HG02885 (cell line): ENCODE measurements around the gene GSG1L.

ENCODE experiments used
- ATAC-seq: cut with Tn5 transposase; IDR thresholded peaks from one replicate; pipeline ENCODE4 v1.9.1; 2021; ENCODE audit warnings: mild to moderate bottlenecking; ENCODE audit not compliant: unreplicated experiment, poor library complexity

Gene GSG1L

DNA sequence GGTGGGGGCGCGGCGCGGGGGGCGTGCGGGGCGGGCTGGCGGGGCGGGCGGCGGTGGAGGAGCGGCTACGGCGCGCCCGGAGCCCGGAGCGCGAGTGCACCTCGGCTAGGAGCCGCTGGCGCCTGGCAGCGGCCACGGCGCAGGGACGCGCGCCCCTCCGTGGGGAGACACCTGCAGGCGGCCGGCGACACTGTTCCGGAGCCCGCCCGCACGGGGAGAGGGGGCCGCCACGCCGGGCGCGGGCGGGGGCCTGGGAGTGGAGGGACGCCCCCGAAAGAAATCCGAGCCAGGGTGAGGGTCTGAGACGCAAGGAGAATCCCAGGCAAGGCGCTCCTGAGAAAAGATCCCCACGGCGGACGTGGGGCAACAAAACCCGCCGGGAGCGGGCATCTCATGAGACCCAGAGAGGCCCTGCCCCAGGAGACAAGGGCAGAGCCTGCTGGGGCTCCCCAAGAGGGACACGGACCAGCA, at the start of gene GSG1L:
Gene GSG1L (minus strand): TSS at position 124 of the 471 bp plus-strand sequence. CDS start 290 bp downstream, outside the sequence.
- no peak for ATAC-seq

DNA sequence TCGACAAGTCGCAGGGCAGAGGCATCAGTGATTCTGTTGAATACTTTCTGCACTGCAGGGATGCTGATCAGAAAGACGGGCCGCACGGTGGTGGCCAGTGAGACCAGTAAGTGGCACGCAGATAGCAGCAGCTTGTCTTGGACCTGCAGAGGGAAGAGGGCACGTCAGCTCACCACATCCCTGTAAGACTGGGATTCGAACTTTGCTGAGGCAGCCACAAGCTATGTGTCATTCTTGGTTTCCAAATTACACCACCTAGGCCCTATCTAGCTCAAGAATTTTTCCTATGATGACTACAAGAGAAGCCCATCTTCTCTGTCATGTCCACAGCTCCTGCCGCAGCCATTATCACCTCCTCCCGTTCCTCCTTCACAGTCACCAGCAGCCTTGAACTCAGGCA, 49.4 kb upstream of the GSG1L start:
- no peak for ATAC-seq

DNA sequence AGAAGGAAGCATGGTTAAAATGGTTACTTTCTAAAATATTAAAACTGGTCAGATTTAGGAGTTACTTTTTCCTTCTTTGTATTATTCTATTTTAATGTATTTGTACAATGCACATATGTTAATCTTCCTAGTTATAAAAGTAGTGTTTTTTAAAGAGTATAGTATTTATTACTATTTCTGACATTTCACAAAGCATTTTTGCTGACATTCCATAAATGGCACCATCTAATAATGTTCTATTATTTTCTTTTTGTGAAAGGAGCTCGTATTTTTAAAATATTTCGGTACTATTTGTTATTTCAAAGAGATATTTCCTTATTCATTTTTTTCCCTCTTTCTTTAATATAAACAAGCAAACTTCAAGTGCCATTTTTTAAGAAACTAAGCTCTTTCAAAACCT, 47.5 kb upstream of the GSG1L start:
- no peak for ATAC-seq

DNA sequence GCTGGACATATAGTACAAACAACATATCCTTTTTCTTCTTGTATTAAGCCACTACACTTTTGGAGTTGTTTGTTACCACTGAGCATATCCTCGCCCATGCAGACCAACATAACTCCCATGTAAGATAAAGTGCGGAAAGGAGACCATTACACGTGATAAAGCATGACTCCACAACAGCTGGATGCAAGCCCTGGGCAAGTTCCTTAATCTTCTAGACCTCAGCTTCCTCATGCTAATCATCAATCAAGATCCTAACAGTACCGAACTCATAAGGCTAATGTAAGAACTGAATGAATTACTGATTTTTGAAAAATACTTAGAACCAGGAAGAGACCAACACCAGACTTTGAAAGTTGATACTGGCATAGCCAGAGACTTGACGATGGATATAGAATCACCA, 47.0 kb upstream of the GSG1L start:
- ATAC-seq = no peak

DNA sequence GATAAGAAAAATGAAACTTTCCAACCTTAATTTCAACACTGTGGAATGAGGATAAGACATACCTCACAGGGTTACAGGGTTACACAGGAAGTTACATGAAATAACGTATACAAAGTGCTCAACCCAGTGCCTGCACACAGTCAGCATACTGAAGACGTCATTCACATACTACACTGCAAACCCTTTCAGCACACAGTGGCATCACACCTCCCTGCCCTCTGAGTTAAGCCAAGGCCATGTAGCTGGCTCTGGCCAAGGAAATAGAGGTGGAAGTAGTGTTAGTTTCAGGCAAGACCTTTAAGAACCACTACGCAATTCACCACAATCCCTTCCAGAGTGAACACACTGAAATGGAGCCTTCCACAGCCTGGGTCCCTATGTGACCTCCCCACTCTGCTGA, 46.6 kb upstream of the GSG1L start:
- no peak for ATAC-seq

DNA sequence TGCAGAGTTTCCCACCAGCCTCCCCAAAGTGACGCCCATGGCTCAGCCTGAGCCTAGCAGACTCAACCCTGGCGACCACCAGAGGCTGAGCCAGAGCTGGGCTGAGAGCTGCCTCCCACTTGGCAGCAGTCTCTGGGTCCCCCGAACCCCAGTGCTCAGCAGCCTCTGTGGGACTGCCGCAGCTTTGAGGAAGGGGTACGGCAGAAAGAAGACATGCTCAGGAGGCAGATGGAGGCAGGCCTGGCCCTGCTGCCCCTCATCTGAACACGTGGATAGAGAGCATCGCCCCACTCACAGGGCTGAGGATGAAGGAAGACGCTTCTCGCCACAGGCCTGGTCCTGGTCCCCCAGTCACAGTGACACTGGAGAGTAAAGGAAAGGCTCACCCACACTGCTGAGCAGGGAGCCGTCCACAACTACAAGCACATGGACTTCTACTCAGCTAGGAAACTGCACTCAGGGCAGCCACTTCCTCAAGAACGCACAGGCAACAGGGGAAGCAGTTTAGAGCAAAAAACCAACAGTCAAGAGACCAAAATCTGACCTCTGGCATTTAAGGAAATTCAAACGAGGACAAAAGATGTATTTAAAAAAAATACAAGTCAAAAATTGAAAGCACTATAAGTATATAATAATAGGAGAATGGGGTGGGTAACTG, 45.2 kb upstream of the GSG1L start:
- ATAC-seq = no peak

DNA sequence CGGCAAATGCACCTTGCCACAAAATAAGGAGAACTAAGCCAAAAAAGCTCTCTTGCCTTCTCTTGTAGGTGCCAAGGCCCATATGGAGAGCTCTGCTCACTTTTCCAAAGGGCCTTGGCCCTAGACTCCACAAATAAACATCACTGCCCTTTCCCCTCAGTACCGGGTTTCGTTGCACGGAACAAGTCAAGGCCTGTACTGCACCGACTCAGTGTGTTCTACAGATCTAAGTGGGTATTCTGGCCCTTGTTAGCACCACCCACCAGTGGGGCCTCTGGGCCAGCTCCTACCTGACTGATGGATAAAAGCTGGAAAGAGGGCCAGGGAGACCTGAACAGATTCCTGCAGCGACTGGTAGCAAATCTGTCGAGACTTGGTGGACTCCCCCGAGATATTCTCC, 43.7 kb upstream of the GSG1L start:
- no peak for ATAC-seq

DNA sequence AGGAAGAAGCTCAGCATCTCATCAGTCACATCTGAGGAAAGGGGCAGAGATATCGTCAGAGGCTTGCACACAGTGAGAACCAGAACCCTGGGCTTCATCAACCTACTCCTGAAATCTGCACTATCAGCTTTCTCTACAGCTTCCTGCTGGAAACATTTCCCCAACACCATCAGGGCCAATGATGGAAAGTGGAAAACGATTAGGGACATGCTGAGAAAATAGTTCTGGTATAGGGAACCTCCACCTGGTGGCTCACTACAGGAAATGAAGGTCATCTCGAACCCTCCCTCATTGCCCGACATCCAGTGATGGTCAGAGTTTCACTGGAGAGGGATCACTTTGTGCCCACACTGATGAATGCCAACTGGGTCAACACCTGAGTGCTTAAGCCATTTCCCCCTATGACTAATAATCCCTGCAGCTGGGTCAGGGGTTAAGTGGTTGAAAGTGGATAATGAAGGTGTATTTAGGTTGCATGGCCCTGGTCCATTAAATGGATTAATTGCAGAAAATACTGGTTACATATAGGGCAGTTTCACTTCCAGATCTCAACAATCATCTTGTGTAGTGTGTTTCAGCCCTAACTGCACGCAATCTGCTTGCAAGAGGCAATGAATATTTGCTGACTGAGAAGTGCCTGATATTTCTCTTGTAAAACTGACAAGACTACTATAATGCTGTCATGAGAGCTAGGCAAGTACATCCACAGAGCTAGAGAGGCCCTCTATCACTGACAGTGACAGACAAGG, 43.1 kb upstream of the GSG1L start:
- no peak for ATAC-seq

DNA sequence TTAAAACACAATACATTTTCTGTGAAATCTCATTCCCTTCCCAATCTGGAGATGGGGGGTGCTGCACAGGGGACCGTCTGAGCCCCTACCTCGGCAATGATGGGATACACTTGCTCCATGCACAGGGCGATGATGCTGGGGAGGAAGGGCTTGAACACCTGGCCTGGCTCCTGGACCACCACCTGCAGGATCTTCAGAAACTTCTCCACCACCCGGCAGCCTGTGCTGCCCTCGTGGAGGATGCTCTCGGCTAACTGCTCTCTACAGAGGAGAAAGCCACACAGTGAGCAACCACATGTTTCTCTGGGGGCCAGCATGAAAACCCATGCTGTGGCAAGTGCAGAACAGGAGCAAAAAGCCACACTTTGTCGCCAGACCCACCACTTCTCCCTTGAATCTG, 42.4 kb upstream of the GSG1L start:
- no peak for ATAC-seq

DNA sequence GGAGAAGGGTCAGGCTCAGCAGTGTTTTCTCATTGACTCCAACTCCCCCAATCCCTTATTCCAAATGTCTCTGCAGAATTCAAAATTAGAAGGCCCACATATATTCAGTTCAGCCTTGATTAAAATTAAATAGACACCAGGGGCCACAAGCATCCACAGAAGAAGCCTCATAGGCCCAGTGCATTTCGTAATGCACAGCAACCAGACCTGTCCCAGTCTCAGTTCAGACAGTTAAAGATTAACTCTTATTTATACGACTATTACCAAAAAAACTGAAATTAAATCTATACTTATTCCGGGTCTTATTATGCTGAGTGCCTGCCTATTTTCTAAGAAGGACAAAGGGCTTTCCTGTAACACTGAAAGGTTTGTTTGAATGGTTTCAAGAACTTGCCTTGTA, 41.8 kb upstream of the GSG1L start:
- no peak for ATAC-seq

DNA sequence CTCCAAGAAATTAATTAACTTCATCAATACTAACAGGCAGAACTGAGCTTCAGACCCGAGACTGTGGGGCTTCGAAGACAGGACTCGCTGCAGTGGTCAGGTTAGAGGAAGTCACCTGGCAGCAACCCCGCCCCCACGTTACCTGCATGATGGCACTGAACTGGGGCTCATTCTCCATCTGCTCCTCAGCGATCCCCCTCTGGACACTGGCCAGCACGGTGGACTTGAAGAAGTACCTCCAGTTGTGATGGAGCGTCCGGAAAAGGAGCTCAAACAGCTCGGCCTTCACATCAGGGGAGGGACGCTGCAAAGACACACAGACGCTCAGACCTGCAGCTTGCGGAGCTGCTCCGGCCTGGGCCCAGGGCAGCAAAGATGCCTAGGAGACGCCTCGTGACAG, 40.9 kb upstream of the GSG1L start:
- no peak for ATAC-seq

DNA sequence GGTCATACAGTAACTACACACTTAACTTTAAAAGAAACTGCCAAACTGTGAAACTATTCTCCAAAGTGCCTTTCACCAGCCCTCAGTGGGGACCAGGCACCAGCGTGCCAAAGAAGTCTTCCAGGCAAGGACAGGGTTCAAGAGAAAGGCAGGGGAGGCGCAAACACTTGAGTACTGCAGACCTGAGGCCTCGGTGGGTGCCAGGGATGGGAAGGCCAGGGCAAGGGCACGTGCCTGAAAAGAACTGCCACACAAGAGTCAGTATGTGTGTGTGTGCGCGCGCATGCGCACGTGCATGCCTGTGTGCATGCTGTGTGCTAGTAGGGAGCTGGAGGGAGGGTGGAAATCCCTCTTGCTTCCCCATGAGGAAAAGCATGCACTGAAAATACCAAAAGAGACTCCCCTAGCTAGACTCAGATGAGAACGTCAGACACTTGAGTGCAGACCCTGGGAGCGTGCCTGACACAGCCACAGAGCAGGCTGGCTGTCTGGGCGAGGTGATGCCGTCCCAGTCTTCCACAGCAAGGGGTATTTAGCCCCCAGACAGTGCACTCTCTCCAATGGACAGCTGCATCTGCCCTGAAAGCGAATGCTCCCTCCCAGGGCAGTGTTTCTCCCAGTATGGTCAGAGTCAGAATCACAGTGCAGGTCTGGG, 40.1 kb upstream of the GSG1L start:
- no peak for ATAC-seq

DNA sequence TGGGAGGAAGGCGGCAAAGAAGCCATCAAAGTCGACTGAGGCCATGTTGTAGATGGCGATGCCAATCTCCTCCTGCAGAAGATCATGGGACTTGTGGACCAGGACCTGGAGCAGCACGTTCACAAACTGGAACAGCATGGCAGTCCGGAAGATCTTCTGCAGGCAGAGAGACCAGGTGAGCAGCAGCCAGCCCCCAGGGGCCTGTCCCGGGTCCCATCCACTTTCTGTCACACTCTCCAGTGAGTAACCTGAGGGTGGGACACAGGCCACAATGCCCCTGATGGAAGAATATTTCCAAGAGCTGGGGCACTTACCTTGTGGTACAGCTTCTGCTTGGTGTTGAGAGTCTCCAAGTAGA, 38.0 kb upstream of the GSG1L start:
- no peak for ATAC-seq

DNA sequence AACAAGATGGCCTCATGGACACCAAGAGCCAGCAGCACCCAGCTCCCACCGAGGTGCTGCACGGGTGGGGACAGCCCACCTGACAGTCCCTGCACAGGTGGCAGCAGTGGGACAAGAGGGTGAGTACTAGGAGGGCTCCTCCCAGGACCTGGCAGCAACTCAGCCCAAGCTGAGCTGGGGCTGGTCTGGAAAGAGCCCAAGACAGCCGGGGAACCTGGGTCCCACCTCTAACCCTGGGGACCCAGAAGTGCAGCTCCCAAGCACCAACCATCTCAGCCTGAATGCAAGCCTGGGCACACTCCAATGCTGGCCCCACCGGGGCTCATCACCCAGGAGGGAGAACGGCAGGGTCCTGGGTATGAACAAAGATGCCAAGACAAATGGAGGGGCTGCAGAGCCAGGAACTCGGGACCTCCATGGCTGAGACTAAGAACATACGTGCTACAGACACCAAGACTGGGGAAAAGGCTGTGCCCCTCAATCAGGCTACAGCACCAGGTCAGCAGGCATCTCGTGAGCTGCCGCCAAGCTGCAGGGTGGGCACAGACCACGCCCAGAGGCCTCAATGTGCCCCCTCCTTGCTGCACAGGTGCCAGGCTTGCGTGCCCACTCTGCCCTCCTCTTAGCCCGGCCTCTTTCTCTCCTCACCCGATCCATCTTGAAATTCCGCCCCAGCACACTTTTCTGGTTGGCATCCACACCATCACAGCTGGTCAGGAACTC, 37.5 kb upstream of the GSG1L start:
- no peak for ATAC-seq

DNA sequence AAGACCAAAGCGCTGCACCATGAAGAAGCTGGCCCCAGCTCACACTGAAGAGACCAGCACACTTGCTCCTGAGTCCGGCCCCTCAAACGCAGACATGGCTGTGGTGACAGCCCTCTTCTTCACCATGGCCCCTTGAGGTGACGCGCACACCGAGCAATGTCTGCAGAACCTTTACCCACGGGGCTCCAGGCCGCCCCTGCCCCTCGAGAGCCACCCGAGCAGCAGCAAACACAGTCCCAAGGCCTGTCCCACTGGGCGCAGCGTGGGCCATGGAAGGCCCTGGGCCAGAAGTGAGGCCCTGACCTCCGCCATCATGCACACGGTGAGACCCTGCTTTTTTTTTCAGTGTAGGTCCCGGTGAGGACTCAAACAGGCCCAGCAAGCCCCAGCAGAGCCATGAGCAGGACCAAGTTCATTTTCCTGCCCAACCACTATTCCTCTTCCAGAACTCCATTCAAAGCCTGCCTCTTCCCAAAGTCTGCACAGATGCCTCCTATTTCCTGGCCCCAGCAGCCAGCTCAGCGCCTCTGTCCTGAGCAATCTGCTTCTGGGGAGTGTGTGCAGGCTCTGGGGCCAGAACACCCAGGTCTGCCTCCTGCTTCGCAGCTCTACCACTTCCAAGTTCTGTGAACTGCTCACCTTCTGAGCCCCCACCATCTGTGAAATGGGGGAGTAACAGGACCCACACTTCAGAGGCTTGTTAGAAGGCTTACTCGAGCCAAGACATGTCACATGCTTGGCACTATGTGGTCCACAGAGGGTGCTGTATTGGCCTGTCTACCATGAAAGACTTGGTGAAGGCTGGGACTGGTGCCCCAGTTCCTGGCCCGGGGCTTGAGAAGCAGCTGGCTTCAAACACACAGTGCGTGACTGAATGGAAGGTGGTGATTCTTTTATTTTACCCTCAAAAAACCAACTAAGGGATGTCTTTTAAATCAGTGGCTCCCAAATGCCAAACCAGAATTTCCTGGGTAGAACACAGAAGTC, 35.7 kb upstream of the GSG1L start:
- no peak for ATAC-seq

DNA sequence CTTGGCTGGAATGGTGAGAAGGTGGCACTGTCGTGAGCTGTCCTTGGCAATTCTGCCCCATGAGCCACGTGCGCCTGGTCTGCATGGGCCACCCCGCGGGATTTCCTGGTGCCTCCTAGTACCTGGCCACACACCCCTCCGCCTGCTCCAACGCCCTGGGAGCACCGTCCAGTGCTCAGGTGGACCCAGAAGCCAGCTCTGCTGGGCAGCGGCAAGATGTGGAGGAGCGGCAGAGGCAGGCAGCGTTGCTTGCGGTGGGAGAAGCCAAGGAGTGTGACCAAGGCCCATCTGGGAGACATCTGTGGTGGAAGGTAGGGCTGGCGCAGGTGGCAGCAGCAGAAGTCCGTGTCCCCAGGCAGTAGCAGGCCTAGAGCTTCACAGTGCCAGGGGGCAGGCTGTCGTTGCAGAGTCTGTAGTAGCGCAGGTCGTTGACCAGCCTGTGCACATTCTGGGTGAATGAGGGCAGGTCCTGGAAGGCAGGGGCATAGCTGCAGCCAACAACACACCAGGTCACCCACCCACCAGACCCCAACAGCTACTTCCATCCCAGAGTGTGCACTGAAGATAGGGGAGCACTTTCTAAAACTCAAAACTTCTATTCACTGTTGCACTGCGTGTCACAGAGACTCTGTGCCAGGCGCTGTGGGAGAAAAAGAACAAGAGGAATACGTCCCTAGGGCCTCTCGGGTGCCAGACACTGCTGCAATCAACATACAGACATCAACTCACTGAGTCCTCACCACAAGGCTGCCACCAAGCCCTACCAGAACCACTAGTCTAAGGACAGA, 34.9 kb upstream of the GSG1L start:
- no peak for ATAC-seq

DNA sequence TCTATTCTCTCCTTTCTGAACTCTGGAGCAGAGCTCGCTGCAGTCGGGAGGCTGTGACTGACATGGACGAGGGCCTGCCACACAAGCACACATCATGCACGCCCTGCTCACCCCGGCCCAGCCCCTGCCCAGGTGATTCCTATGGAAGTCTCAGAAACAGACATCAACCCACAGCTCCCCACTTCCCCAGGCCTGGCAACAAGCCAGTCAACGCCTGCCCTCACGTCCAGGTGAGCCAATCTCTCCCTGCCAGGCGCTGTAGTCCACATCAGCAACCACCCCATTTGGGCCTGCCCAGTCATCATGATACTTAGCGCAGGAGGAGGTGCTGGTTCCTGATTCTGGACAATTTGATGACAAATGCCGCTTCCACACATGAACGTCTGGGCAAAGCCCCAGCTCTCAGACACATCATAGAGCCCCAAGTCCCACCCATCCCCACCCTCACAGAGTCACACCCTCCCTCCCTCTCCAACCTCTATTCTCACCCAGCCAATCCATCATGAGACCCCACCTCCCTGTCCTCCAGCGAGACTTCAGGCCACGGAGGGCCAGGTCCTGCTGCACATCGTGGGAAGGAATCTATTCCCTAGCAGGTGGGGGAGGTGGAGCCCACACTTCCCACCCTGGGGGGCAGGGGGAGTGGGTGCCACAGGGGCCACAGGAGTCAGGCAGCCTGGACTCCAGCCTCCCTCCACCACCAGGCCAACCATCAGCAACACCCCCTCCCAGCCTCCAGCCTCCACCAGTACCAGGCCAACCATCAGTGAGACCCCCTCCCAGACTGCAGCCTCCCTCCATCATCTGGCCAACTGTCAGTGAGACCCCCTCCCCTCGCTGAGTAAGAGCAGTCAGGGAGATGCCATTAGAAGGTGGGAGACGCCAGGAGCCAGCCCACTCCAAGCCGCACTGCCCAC, 33.7 kb upstream of the GSG1L start:
- no peak for ATAC-seq

DNA sequence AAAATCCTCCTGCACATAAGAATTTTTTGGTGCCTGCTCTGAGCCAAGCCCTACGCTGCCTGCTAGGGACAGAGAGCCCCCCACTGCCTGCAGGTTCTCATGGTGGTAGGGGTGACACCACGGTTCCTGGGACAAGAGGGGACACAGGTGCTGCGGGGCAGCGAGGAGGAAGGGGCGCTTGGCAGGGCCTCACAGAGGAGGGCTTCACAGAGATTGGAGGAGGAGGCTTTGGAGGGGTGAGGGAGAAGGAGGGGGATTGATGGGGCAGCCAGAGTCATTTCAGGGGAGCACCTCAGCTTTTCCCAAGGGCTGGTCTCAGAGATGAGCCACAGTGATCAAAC, 29.8 kb upstream of the GSG1L start:
- ATAC-seq = no peak
